ENCODE results near the gene TRIM10. TPM values are rescaled to one million over a fixed set of nuclear protein-coding genes. Genes with fewer than 3 reads are reported as not detected.

TRIM10 gene
- total RNA-seq, 1 experiment from 2014 or later, result 0.95 TPM

GRCh38 chr6:30131947-30132497, 29.0 kb downstream of the TRIM10 start:
- Mint-ChIP-seq H3K27me3 (ENCODE audit: insufficient read depth, unreplicated experiment) (no peaks in the 10 kb centered on the region), H3K36me3 (ENCODE audit: insufficient read depth, unreplicated experiment) (no peaks in the 10 kb centered on the region)

GRCh38 chr6:30130887-30131862, 29.8 kb downstream of the TRIM10 start:
- Histone ChIP-seq H3K9me3 (no peaks in the 10 kb centered on the region), H3K36me3 (ENCODE audit: control insufficient read depth, insufficient read depth, low read length) (no peaks in the 10 kb centered on the region), H3K4me1 (peaks cover 21% of the 10 kb centered on the region), H3K4me3 (ENCODE audit: low read depth, low read length) (no peak overlapping the region), H3K27me3 (replicated peaks; ENCODE audit: control insufficient read depth, insufficient read depth, low read length) (no peaks in the 10 kb centered on the region)
- TF ChIP-seq CTCF (IDR thresholded peaks at IDR 0.05; ENCODE audit: insufficient read depth in 1 of 2, low read depth in 1 of 2, low read length in 1 of 2, severe bottlenecking in 1 of 2, unreplicated experiment in 1 of 2), result peak; percentile 97 to 99
- ChIA-PET POLR2A (interaction anchor here (0.7 to 1.0 kb wide), 2 partner anchors 28 to 29 kb away, joined by 3 to 4 read pairs; no protein-coding TSS in a partner anchor), CTCF (interaction anchor here (0.5 to 8.2 kb wide), 10 partner anchors 18 to 177 kb away, joined by 3 to 236 read pairs (median 4); partner anchors contain the start of genes POLR1H, PPP1R11, TRIM15 and TRIM26)
- Mint-ChIP-seq H3K9me3 (ENCODE audit: unreplicated experiment) (no peaks in the 10 kb centered on the region), H3K27me3 (ENCODE audit: insufficient read depth, unreplicated experiment) (no peaks in the 10 kb centered on the region), H3K4me1 (ENCODE audit: low read depth, unreplicated experiment) (peaks cover 18% of the 10 kb centered on the region), H3K27ac (ENCODE audit: unreplicated experiment) (peak overlapping the region; percentile 44), H3K36me3 (ENCODE audit: insufficient read depth, unreplicated experiment) (no peaks in the 10 kb centered on the region), H3K4me3 (ENCODE audit: unreplicated experiment) (peak overlapping the region; percentile 54)
- intact Hi-C loops (cut with micrococcal nuclease; ENCODE audit: unreplicated experiment), result loop anchor here (1.0 to 2.0 kb wide), 3 partner anchors 28 to 56 kb away; partner anchors contain the start of gene RNF39
- DNase-seq, result peak; percentile 75 to 83
- BruUV-seq (replicated peaks), result no TSS peak

More at GRCh38 chr6:30131947-30132497, 29.0 kb downstream of the TRIM10 start:
- H3K4me1 Mint-ChIP-seq (ENCODE audit: low read depth, unreplicated experiment), result peaks cover 18% of the 10 kb centered on the region
- no peak overlapping the region for H3K4me3 Mint-ChIP-seq (ENCODE audit: unreplicated experiment)
- no peaks in the 10 kb centered on the region for H3K36me3 ChIP-seq (ENCODE audit: control insufficient read depth, insufficient read depth, low read length)
- H3K9me3 ChIP-seq, result no peaks in the 10 kb centered on the region
- H3K9me3 Mint-ChIP-seq (ENCODE audit: unreplicated experiment), result no peaks in the 10 kb centered on the region
- intact Hi-C loops (cut with micrococcal nuclease; ENCODE audit: unreplicated experiment), result loop anchor here (1.0 to 2.0 kb wide), 3 partner anchors 29 to 57 kb away; partner anchors contain the start of gene RNF39
- CTCF ChIA-PET, result interaction anchor here (0.9 to 8.2 kb wide), 2 partner anchors 8 to 29 kb away, joined by 4 to 236 read pairs; no protein-coding TSS in a partner anchor
- BruUV-seq (replicated peaks), result no TSS peak
- H3K4me3 ChIP-seq (ENCODE audit: low read depth, low read length), result no peak overlapping the region
- TF ChIP-seq CTCF (IDR thresholded peaks at IDR 0.05; ENCODE audit: insufficient read depth in 1 of 2, low read depth in 1 of 2, low read length in 1 of 2, severe bottlenecking in 1 of 2, unreplicated experiment in 1 of 2), result no peak
- POLR2A ChIA-PET, result no interaction called here
- no peak for DNase-seq
- H3K27ac Mint-ChIP-seq (ENCODE audit: unreplicated experiment), result no peak overlapping the region
- H3K27me3 ChIP-seq (replicated peaks; ENCODE audit: control insufficient read depth, insufficient read depth, low read length), result no peaks in the 10 kb centered on the region
- peaks cover 21% of the 10 kb centered on the region for H3K4me1 ChIP-seq

GRCh38 chr6:30130179-30130679, 30.8 kb downstream of the TRIM10 start:
- intact Hi-C loops (cut with micrococcal nuclease; ENCODE audit: unreplicated experiment), result loop anchor here (2.0 kb wide), 1 partner anchor 55 kb away; the partner anchor contains the start of gene RNF39
- Mint-ChIP-seq H3K27me3 (ENCODE audit: insufficient read depth, unreplicated experiment) (no peaks in the 10 kb centered on the region), H3K9me3 (ENCODE audit: unreplicated experiment) (no peaks in the 10 kb centered on the region), H3K27ac (ENCODE audit: unreplicated experiment) (peak overlapping the region; percentile 71), H3K4me3 (ENCODE audit: unreplicated experiment) (peak overlapping the region; percentile 55), H3K36me3 (ENCODE audit: insufficient read depth, unreplicated experiment) (no peaks in the 10 kb centered on the region), H3K4me1 (ENCODE audit: low read depth, unreplicated experiment) (peaks cover 18% of the 10 kb centered on the region)
- BruUV-seq (replicated peaks), result TSS peak; percentile 98
- Histone ChIP-seq H3K4me3 (ENCODE audit: low read depth, low read length) (no peak overlapping the region), H3K4me1 (peaks cover 21% of the 10 kb centered on the region), H3K9me3 (no peaks in the 10 kb centered on the region), H3K27me3 (replicated peaks; ENCODE audit: control insufficient read depth, insufficient read depth, low read length) (no peaks in the 10 kb centered on the region), H3K36me3 (ENCODE audit: control insufficient read depth, insufficient read depth, low read length) (no peaks in the 10 kb centered on the region)
- no peak for DNase-seq
- ChIA-PET POLR2A (no interaction called here), CTCF (interaction anchor here (0.5 to 8.2 kb wide), 5 partner anchors 27 to 149 kb away, joined by 3 to 236 read pairs (median 4); partner anchors contain the start of genes POLR1H, PPP1R11 and TRIM15)
- TF ChIP-seq CTCF (IDR thresholded peaks at IDR 0.05; ENCODE audit: insufficient read depth in 1 of 2, low read depth in 1 of 2, low read length in 1 of 2, severe bottlenecking in 1 of 2, unreplicated experiment in 1 of 2), result no peak

All from Caco-2 (cell line).